CD4-positive, alpha-beta T cell treated with Interleukin-1 beta for 1 hour (primary cell): ENCODE measurements around the gene CEP104.

Experiments
- DNase-seq, 2 donors: peaks; one replicate each; pipeline ENCODE4 v3.0.0-alpha.2; 2020 to 2022

The CEP104 gene

DNA sequence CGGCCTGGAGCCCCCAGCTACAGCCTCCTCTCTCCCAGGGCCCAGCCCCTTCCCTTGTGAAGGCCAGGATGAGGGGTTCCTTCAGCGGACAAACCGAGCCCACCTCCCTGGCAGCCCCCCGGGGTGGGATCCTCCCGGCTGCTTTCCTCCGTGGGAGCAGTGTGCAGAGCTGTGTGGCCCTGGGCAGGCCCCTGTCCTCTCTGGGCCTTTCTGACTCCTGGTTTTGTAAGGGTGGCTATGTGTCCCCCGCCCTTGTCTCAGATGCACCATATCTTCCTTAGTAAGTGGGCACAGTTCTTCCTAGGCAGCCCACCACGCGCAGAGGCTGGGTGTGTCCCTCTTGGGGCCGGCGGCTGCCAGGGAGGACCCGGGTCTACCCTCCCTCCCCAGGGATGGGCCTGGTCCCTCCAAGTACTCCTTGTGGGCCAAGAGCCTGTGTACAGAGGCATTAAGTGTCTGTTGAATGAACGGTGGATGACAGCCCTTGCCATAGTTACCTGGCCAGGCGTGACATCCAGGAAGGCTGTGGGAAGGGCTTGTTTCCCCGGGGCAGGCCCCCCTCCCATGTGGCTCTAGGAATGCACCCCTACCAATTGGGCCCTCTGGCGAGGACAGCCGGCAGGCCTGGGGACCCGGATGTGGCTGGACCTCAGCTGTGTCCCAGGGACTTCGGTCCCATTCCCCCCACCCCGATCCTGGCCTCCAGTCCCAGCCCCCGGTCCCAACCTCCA lies 80.6 kb downstream of the CEP104 start:
- DNase-seq = no peak

DNA sequence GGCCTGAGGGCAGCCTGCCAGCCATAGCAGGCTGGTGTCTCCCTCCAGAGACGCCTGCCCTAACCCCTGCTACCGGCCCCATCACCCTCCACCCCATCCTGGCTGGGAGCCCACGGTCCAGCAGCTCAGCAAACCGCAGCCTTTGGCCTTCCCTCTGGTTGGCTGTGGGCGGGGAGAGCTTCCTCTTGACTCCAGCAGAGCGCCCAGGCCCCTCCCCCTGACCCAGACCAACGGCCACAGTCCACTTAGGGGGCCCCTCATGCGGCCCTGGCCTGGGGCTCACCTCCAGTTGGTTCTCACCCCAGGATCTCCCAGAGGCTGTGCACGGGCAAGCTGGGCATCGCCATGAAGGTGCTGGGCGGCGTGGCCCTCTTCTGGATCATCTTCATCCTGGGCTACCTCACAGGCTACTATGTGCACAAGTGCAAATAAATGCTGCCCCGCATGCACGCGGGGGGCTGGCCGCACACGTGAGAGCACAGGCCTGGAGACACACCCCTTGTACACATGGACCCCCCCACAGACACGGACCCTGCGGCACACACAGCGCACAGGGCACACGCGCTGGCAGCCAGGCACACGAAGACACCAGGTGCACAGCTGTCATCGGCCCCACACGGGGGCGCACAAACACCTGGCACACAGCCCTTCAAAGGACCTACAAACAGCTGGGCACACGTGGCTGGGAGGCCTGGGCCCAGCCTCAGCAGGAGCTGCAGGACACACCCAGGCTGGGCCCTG lies 81.4 kb downstream of the CEP104 start:
- DNase-seq = peak; percentile 56

DNA sequence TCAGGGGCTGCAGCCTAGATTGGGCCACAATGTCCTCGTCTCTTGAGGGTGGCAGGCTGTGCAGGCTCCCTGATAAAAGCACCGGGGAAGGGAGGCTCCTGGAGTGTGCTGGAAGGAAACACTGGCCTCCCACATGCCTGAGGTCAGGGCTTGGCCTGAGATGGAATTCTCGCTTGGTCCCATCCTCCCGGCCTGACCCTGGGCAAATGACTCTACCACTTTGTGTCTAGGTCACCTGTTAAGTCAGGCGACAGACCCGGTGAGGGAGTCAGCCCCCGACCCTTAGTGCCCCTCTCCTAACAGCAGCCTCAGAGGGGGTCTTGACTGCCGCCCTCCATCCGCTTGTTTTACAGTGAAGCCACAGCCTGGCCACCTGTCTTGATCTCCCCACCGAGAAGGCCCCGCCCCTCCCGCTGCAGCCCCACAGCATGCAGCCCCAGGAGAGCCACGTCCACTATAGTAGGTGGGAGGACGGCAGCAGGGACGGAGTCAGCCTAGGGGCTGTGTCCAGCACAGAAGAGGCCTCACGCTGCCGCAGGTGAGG lies 82.0 kb downstream of the CEP104 start:
- no peak for DNase-seq

- no peak for DNase-seq
Observed at GRCh38 chr1:3774276-3774945, 82.6 kb downstream of the CEP104 start.

DNA sequence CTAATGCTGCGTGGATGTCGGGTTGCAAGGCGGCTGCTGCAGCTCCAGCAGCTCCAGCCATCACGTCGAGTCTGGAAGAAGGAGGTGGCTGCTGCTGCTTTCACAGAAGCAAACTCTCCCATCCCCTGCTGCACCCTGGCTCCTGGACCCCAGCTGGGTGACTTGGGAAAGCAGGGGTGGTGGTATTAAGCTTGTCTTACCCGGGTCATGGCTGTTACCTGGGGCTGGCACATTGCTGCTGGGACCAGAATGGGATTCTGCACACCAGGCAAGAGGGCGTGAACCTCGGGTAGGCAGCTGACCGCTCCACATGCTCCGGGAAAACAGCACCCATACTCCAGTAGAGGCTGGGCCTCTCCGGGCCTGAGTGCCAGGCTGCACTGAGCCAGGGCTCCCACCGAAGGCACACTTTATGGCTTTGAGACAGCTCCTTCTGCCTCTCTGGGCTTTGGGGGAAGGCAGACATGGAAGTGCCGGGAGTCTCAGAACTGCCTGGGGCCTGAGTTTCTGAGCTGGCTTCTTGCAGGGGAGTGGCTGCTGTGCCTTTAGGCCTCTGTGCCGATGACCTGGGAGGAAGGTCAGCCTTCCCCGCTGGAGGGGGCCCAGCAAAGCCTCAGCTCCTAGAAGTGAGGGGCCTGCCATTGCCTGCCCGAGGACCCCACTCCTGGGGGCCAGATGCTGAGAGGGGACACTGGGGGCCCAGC lies 83.3 kb downstream of the CEP104 start:
- no peak for DNase-seq

GRCh38 chr1:3772715-3773571 lies 84.1 kb downstream of the CEP104 start, which contains the start of gene SMIM1:
TSS of gene SMIM1 (plus strand) at chr1:3772749. CDS start at chr1:3775374, 2,625 bp downstream.
- no peak for DNase-seq

DNA sequence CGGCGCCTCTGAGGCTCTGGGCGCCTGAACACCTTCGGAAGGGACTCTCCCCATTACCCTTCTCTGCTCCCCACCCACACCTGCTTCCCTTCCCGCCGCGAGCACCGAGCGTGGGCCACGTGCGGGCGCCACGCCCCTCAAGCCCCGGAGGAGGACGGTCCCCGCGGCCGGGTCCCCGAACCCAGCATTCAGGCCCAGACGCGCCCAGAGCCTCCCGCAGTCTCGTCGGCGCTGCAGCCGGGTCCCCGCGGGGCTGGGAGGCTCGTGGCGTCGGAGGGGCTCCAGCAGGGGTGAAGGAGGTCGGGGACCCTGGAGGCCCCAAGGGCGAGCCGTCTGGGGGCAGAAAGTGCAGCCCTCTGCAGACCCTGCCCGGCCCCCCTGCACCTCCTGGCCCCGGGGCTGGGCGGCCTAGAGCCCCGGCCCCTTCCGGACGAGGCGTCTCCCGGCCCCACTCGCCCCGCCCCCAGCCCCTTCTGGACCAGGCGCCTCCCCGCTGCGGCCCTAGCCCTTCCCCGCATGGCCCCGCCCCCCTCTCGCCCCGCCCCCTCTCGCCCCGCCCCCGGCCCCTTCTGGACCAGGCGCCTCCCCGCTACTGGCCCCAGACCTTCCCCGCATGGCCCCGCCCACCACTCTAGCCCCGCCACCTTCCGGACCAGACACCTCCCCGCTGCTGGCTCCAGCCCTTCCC lies 84.8 kb downstream of the CEP104 start:
- peak; percentile 92 to 93 for DNase-seq

GRCh38 chr1:3771108-3772026 lies 85.6 kb downstream of the CEP104 start:
- no peak for DNase-seq

DNA sequence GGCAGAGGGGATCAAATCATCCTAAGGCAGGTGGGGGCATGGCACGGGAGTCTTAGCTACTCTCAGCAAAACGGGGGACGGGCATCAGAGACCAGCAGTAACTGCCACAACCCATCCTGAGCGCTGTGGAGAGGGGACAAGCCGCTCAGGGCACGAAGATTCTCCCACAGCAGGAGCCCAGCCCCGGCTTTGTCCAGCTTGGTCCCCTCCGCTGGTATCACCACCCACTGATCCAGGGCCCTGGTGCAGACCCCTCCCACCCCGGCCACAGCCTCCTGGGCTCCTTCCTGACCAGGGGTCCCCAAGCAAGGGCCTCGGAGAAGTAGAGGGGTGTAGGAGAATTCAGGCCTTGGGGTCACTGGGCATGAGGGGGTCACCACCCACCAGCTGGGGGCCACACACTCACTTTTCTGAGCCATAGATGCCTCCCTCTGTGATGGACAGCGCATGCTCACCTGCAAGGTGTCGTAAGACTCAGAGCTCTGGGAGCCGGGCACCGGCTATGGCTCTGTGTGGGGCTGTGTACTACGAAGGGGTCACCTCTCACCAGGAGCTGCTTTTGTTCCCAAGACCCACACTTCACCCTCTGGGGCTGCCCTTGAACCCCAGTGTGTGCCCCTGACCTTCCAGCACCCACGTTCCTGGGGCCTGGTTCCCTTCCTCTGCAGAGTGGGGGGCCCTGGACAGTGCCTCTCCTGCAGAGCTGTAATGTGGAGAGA lies 86.8 kb downstream of the CEP104 start:
- DNase-seq = no peak

GRCh38 chr1:3768811-3769390 lies 88.1 kb downstream of the CEP104 start:
- DNase-seq = no peak

- no peak for DNase-seq
Observed at GRCh38 chr1:3767328-3767925, 89.6 kb downstream of the CEP104 start.

DNA sequence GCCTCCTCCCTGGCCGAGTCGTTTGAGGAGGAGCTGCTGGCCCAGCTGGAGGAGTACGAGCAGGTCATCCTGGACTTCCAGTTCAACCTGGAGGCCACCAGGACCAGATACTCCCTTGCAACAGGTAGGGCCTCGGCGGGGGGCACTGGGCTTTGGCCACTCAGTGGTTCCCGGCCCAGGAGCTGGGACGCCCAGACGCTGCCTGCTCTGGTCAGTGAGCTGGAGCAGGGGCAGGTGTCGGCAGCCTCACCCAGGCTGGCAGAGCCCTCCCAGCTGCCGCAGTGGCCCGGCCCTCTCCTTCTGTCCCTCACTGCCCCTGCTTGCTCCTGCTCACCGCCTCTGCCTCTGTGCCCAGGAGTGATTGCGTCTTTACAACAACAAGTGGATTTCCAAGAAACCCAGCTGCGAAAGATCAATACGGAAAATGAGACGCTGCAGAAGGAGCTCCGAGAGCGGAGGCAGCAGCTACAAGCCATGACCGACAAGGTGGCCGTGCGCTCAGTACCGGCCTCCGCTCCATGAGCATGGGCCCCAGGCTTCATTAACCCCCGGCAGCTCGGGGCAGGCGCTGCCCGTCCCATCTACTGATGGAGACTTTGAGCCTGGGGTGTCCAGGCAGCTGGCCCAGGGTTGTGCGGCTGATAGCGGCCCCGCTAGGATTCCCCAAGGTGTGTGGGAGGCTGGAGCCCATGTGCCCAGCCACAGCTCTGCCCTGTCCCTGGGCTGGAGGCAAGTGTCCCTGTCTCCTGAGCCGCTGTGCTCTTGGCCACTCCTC lies 93.5 kb downstream of the CEP104 start:
- no peak for DNase-seq

DNA sequence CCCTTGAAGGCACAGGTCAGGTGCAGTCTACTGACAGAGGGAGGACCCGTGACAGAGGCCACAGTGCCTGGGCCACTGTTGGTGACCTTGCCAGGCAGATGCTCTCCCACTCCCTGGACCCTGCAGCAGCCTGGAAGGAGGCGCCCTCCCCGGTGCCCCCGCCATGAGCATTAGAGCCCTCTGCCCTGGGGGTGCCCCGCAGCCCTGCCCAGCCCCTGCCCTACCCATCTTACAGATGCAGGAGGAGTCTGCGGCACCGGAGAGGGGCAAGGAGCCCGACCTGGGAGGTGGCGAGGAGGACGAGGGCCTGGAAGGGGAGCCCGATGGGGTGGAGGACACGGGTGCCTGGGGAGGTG lies 94.2 kb downstream of the CEP104 start:
- no peak for DNase-seq

DNA sequence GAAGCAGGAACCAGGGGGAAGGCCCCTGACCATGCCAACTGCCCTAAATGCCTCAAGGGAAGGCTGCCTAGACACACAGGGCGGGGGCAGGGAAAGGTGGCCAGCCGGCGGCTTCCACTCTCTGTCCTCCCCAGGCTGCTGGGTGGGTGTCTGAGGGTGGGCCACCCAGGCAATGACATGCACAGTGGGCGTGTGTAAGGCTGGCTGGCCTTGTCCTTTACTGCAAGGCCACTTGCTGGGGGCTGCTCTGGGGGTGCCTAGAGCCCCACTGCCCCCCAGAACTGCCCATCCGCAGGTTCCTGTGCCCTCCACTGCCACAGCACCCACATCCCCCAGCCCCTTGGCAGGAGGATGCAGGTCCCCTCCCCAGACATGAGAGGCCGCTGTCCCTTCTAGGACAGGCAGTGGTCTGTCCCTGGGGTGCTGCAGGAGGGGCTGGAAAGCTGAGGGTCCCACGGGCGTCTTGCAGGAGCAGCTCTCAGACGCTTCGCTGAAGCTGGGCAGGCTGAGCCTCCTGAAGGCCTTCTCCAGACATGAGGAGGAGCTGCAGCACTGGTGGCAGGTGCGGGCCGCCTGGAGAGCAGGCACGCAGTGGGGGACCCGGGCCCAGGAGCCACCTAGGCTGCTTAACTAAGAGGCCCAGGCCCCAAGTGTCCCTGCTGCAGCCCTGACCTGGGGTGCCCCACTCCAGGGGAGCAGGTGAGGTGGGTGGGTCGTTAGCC lies 94.7 kb downstream of the CEP104 start:
- DNase-seq = no peak
